Endothelial cell (in vitro differentiated cells): ENCODE results near the gene TRPM2. TPM values are rescaled to one million over a fixed set of nuclear protein-coding genes. Genes with fewer than 3 reads are reported as not detected.

Experiments
- DNase-seq: peaks from one replicate; pipeline ENCODE4 v3.0.0; 2021; ENCODE audit warnings: low spot score
- H3K27ac Mint-ChIP-seq: one replicate; pipeline ENCODE4 v1.8.0; 2021; ENCODE audit warnings: mixed read lengths, inconsistent platforms; ENCODE audit not compliant: unreplicated experiment
- H3K27me3 Mint-ChIP-seq: one replicate; pipeline ENCODE4 v1.8.0; 2021; ENCODE audit warnings: mild to moderate bottlenecking, moderate library complexity, mixed read lengths, inconsistent platforms; ENCODE audit not compliant: unreplicated experiment
- H3K36me3 Mint-ChIP-seq: one replicate; pipeline ENCODE4 v1.8.0; 2021; ENCODE audit warnings: mild to moderate bottlenecking, low read depth, mixed read lengths, inconsistent platforms; ENCODE audit not compliant: unreplicated experiment
- H3K4me1 Mint-ChIP-seq: one replicate; pipeline ENCODE4 v1.8.0; 2021; ENCODE audit warnings: mild to moderate bottlenecking, mixed read lengths, inconsistent platforms; ENCODE audit not compliant: unreplicated experiment
- H3K4me3 Mint-ChIP-seq: one replicate; pipeline ENCODE4 v1.8.0; 2021; ENCODE audit warnings: mild to moderate bottlenecking, mixed read lengths, inconsistent platforms; ENCODE audit not compliant: unreplicated experiment
- H3K9me3 Mint-ChIP-seq: one replicate; pipeline ENCODE4 v1.8.0; 2021; ENCODE audit warnings: mixed read lengths, inconsistent platforms; ENCODE audit not compliant: unreplicated experiment
- CTCF ChIP-seq: fragments of 200-600 bp; sonication (generic); IDR thresholded peaks from one replicate; pipeline ENCODE4 v1.5.0; 2021; ENCODE audit warnings: antibody characterized with exemption; ENCODE audit not compliant: unreplicated experiment
- total RNA-seq: library from RNA; stranded (reverse); fragmentation: NEBNext Ultra II Directional; extraction: Animal tissue kit (Norgen Biotek cat#: 25700); gene quantifications from one replicate; pipeline ENCODE4 v1.2.1, GENCODE V29; 2021; ENCODE audit not compliant: unreplicated experiment

Gene TRPM2
- total RNA-seq, 1 donor from 2014 or later = 0.15 TPM

- Mint-ChIP-seq H3K27me3 (peaks cover 6% of the 10 kb centered on the region), H3K4me3 (no peak overlapping the region), H3K9me3 (no peaks in the 10 kb centered on the region), H3K27ac (no peak overlapping the region), H3K36me3 (no peaks in the 10 kb centered on the region), H3K4me1 (no peaks in the 10 kb centered on the region)
- TF ChIP-seq CTCF = no peak
- no peak for DNase-seq
Measured at GRCh38 chr21:44354775-44355771, 1.7 kb downstream of the TRPM2 start.

DNA sequence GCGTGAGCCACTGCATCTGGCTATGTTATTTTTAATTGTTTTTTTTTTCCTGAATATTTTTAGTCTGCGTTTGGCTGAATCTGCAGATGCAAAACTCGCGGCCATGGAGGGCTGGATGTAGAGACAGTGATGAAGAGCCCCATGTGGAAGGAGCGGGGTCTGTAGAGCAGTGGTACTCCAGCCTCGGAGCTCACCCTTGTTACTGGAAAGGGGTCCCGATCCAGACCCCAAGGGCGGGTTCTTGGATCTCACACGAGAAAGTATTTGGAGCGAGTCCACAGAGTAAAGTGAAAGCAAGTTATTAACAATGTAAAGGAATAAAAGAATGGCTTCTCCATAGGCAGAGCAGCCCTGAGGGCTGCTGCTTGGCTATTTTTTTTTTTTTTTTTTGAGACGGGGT lies 2.7 kb downstream of the TRPM2 start:
- Mint-ChIP-seq H3K36me3 (no peaks in the 10 kb centered on the region), H3K4me1 (no peaks in the 10 kb centered on the region), H3K9me3 (no peaks in the 10 kb centered on the region), H3K4me3 (no peak overlapping the region), H3K27me3 (peaks cover 6% of the 10 kb centered on the region), H3K27ac (no peak overlapping the region)
- DNase-seq = no peak
- no peak for TF ChIP-seq CTCF

DNA sequence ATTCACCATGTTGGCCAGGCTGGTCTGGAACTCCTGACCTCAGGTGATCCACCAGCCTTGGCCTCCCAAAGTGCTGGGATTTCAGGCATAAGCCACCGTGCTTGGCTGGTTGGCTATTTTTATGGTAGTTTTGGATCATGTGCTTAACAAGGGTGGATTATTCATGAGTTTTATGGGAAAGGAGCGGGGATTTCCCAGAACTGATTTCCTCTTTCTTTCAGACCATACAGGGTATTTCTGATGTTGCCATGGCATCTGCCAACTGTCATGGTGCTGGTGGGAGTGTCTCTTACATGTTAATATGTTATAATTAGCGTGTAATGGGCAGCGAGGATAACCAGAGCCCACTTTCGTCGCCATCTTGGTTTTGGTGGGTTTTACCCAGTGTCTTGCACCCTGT lies 3.2 kb downstream of the TRPM2 start:
- no peak for TF ChIP-seq CTCF
- H3K4me3 Mint-ChIP-seq = no peak overlapping the region
- no peaks in the 10 kb centered on the region for H3K4me1 Mint-ChIP-seq
- no peaks in the 10 kb centered on the region for H3K36me3 Mint-ChIP-seq
- H3K27me3 Mint-ChIP-seq = peaks cover 6% of the 10 kb centered on the region
- H3K9me3 Mint-ChIP-seq = no peaks in the 10 kb centered on the region
- no peak for DNase-seq
- H3K27ac Mint-ChIP-seq = no peak overlapping the region

DNA sequence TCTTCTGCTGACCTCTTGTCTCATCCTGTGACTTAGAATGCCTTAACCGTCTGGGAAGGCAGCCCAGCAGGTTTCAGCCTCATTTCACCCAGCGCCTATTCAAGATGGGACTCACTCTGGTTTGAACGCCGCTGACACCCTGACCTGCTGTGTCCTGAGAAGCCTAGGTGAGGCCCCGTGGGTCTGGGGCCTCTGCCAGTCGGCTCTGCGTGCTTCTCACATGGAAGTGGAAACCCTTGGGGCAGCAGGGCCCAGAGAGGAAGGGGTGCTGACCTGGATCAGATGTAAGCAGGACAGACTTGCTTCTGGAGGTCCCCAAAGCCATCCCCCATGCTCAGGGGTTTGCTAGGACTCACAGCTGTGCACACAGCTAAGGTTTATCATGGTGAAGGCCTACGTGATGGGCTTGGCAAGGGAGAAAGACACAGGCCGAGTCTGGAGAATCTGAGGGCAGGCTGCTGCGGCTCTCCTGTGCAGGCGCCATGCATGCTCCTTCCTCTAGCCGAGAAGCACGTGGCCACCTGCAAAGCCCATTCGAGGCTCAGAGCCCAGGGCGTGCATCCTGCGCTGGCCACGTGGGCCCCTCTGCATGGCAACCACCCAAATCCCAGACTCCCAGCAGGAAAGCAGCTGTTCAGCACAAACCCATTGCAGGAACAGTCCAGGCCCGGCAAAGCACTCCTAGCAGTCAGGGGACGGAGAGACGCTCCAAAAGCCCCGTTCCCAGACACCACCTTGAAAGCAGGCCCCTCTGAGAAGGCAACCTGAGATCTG lies 3.8 kb downstream of the TRPM2 start:
- peaks cover 6% of the 10 kb centered on the region for H3K27me3 Mint-ChIP-seq
- no peak for TF ChIP-seq CTCF
- no peak overlapping the region for H3K4me3 Mint-ChIP-seq
- no peak for DNase-seq
- no peaks in the 10 kb centered on the region for H3K36me3 Mint-ChIP-seq
- H3K27ac Mint-ChIP-seq = no peak overlapping the region
- no peaks in the 10 kb centered on the region for H3K4me1 Mint-ChIP-seq
- no peaks in the 10 kb centered on the region for H3K9me3 Mint-ChIP-seq
